ENCODE measurements around the gene OTOF.

The OTOF gene

DNA sequence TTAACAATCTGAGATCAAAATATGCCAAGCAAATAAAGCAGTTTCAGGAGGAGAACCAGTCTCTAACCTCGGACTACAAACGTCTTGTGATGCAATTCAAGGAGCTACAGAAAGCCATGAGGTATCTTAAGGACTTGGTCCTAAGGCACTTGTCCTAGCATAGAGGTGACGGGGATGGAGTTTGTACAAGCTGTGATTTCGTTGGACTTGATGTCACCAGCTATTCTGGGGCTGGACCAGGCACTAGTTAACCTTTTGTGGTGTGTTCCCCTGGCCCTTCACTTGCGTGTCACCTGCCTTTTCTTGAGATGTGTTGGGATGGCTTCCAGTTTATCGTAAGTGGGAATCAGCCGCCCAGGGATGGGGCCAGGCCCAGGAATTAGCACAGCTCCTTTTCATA is 33.7 kb downstream of the OTOF start:
- no peak for DNase-seq

DNA sequence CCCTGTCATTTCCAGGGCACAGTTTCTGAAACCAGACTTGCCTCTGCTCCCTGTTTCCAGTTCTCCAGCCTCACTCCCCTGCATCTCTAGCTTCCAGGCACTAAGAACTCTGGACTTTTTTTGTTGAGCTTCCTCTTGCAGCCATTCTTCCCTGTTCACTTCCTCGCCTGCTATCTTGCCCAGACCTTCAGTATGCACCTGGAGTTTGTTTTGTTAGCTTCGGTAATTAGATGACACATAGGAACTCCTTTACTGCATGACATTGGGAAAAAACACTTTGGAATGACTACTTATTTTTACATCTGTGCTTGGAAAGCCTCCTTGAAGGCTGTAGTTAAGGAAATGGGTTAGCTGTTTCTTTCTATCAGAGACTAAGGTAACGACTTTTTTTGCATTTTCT is 35.2 kb downstream of the OTOF start:
- DNase-seq, result no peak

DNA sequence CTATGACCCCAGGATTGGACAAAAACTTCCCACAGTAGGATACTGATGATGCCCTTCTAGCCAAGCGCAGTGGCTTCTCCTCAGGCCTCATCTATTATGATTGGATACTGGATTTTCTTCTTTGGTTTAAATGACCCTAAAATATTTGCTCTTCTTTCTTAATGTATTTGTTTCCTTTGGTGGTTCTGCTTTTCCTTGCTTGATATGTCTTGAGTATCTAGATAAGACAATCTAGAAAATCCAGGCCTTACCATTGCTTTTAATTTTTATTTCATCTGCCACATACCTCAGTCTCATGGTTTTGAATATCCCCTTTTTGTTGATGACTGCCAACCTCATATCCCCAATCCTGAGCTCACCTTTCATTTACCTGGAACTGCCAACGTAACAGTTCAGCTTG is 35.6 kb downstream of the OTOF start:
- DNase-seq, result no peak

DNA sequence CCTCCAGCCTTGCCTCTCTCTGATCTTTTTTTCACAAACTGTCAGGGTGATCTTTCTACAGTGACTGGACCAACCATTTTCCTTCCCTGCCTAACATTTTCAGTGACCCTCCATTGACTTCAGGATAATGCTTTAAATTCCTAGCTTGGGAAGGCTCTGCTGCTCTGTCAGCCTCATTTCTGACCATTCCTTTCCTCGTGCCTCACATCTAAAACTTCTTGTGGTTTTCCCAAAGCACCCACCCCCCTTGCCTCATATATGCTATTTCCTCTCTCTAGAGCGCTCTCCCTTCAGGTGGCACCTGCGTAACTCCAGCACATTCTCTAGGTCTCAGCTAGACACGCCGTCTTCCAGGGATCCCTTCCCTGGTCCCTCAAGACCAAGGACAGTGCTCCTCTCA is 39.0 kb downstream of the OTOF start:
- no peak for DNase-seq

DNA sequence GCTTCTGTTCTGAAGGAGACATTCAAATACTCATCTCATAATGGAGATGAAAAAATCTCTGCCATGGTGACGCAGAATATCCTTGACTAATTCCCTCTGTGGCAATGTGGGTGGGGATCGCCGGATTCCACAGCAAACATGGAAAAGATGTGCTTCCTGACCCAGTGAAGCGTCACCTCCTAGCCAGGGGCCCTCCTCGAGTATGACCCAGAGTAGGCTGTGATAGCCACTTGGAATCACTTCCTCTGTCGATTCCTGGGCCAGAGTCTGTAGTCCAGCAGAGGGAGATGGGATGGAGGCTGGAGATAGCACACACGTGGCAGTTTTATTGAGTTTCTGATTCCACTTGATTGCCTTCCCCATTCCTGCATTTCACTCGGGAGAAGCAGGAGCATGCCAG is 39.4 kb downstream of the OTOF start:
- DNase-seq, result no peak

DNA sequence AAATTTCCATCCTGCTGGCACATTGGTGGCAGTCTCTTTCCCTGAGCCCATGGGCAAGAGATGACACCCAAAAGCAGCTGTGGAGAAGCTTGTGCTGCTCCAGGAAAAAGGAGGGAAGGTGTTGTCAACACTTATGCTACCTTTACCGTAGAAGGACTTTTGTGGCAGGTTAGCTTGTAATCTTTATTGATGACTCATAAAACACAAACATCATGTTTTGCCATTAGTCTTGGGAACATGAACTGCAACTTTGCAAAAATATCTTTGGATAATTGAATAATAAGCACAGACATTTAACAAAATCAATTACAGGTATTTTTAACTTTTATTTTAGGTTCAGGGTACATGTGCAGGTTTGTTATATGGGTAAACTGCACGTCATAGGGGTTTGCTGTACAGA is 42.8 kb downstream of the OTOF start:
- DNase-seq, result no peak

DNA sequence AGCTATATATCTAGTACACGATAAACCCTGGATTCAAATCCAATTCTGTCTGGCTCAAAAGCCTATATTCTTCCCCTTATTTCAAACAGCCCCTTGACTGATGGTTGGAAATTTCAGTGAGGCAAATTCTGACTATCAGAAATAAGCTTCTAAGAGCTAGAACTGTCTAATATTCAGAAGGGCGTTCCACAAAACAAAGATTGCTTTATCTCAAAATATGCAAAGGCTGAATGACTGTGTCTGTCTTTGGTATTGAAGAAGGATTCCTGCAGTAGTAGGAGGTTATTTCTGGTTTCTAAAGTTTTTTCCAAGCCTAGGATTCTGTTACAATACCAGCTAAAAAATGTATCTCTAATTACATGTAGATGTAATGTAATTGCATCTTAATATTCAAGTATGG is 45.1 kb downstream of the OTOF start:
- no peak for DNase-seq

DNA sequence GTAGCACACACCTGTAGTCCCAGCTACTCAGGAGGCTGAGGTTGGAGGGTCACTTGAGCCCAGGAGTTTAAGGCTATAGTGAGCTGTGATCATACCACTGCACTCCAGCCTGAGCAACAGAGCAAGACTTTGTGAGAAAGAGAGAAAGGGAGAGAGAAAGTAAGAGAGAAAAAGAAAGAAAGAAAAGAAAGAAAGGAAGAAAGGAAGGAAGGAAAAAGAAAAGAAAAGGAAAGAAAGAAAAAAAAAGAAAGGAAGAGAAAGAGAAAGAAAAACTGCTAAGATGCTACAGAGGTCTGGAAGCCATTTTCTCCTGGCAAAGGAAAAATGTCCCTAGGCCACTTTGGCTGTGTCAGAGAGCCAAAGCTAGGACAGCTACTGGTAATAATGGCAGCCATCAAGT is 45.6 kb downstream of the OTOF start:
- DNase-seq, result no peak

DNA sequence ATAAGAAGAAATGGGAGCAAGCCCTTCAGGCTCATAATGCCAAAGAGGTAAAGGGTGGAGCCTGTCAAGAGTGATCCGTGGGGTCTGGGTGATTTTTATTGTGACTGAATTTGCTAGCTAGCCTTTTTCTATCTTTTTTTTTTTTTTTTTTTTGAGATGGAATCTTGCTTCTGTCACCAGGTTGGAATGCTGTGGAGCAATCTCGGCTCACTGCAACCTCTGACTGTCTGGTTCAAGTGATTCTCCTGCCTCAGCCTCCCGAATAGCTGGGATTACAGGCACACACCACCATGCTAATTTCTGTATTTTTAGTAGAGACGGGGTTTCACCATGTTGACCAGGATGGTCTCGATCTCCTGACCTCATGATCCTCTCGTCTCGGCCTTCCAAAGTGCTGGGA is 47.1 kb downstream of the OTOF start:
- no peak for DNase-seq

DNA sequence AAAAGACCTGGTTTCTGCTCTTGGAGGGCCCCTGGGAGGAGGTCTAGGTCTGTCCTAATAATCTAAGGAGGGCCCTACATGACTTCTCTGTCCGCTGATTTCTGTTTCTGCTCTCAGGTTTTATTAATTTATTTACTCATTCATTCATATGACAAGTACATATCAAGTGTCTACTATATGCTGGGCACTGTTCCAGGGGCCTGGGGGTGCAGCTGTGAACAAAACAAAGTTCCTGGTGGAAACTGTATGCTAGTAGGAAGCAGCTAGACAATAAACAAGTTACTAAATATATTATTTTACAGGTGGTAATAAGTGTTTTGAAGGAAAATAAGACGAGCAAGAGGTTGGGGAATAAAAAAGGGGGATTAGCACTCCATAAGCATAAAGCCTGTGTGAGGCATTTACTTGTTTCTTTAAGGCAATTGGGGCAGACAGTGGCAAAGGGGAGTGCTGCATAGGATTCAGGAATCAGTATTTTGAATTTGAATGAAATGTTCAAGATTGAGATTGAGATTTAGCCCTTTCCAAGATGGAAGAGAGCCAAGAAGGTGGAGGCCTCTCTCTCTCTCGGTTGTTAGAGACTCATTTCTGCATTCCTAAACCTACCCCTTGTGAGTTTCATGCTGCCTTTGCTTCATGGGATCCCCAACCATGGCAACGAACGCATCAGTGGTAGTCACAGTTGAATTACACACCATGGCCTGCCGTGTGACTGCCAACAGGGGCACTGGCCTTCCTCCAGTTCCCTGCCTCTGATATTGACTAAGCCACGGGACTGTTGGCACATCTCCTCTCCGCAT is 47.9 kb downstream of the OTOF start:
- DNase-seq, result no peak

DNA sequence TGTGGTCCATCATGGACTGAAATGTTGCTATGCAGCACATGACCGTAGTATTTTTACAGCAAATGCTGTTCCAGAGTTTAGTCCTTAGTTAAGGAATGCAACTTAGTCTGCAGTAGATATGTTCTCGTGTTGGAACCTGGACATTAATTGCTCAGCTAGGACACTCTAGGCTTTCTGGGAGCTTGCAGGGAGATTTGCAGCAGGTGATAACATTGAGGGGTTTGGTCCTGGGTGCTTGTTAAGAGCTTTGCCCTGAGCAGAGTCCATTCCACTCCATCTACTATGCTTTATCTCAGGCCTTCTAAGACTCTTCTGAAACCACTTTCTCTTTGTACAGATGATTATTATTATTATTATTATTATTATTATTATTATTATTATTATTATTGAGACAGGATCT is 49.1 kb downstream of the OTOF start:
- no peak for DNase-seq

DNA sequence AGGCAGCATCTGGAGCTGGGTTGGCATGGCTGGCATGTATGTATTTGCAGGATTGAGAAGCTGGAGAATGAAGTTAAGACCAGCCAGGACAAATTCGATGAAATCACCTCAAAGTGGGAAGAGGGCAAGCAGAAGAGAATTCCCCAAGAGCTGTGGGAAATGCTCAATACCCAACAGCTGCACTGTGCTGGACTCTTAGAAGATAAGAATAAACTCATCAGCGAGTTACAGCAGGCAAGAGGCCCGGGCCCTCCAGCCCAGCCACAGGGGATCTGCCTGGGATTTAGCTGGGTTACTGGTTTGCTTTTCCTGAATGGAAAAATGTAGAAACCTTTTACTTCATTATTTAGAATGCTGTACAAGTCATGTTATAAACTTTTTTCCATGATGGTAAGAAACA is 53.7 kb downstream of the OTOF start:
- no peak for DNase-seq

DNA sequence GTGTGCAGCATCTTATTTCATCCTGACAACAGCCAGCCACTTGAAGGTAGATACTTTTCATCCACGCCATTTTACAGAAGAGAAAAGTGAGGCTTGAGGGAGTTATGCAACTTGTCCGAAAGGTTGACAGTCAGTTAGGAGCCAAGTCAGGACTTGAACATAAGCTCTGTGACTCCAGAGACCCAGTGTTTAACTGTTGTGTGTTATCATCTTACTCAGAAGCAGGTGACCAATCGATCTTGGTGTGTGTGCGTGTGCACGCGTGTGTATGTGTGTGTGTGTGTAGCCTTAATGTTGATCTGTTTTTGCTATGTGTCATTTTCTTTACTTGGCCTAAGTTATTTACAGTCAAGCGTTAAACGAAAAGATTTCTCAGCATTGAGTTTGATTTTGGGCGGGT is 54.2 kb downstream of the OTOF start:
- DNase-seq, result no peak

DNA sequence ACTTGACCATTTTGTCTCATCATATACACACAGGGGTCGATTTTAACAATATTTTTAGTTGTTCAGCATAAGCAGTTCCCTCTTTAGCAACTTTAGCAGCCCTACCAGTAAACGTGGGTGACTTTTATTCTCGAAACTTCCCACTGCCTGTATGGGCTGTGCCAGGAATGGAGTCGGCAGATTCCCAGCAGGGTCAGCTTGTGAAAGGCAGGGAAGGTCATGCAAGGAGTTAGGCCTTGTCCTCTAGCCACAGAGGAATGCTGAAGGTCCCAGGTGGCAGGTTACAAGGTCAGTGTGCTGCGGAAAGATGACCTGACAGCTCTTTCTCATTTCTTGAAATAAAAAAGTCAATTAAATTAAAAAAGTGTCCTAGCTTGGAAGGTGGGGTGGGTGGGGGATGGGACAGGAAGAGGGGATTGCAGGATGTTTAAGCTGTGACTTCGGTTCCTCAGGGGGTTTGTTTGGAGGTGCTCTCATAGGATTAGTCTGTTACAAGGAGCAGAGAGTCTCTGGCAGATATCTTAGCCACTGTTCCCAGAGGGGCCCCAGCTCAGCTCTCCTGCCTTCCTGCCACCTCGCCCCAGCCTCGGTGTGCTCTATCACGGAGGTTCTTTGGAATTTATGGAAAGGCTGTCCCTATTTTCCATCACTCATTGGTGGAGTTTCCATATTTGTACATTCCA is 54.8 kb downstream of the OTOF start:
- DNase-seq, result no peak

DNA sequence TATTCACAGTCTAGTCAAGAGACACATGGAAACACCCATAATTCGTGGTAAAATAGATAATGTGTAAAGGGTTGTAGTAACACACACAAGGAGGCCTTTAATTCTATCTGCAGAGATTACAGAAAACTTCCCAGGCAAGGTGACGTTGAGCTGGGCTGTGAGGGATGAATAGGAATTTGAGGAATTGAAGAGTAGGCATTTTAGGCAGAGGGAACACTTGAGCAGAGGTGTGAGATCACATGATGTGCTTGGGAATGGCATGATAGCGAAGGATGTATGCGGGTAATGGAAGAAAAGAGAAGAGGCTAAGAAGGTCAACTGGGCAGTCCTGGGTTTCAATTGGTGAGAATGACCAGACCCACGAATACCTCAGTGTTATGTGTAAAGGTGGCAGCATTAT is 56.0 kb downstream of the OTOF start:
- DNase-seq, result no peak

DNA sequence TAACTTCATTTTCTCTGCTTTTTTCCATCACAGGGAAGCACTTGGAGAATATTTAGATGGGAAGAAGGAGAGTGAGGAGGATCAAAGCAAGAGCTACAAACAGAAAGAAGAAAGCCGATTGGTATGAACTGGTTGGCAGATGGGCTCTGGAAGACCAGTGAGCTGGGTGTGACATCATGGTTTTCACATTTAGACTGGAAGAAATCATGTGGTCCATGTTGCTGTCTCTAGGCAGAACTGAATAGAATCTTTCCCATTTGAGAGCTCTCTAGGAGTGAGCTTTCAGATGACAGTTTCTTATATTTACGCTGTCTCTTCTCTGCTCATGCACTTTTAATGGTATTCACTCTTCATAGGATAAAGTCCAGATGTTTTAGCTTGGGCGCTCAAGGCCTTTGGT is 63.6 kb downstream of the OTOF start:
- no peak for DNase-seq

DNA sequence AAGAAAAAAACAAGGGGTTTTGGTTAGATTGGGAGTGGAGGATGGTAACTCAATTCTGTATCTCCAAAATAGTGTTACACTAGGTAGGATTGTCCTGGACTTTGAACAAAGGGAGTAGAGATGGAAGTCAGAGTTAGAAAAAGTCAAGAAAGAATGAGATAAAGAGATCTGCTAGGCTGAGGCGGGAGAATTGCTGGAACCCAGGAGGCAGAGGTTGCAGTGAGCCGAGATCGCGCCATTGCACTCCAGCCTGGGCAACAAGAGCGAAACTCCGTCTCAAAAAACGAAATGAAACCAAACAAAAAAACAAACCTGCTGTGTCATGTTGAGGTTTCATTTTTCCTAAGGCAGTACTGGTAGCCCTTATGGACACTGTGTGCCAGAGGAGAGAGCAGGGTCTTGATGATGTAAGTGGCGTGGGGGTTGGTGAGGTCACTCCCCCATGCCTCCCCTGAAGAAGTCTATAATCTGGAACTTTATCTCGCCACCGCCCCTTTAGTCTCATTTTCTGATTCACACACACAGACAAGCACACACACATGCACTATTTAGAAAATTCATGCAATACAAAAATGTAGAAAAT is 65.7 kb downstream of the OTOF start:
- DNase-seq, result no peak

DNA sequence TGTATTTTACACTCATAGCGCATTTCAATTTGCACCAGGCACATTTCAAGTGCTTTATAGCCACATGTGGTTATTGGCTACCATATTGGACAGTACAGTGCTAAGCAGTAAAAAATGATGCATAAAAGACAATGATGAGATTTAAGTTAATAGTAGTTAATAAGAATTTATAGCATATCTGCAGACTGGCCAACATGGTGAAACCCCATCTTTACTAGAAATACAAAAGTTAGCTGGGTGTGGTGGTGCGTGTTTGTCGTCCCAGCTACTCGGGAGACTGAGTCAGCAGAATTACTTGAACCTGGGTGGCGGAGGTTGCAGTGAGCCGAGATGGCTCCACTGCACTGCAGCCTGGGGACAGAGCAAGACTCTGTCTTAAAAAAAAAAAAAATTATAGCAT is 66.5 kb downstream of the OTOF start:
- no peak for DNase-seq

DNA sequence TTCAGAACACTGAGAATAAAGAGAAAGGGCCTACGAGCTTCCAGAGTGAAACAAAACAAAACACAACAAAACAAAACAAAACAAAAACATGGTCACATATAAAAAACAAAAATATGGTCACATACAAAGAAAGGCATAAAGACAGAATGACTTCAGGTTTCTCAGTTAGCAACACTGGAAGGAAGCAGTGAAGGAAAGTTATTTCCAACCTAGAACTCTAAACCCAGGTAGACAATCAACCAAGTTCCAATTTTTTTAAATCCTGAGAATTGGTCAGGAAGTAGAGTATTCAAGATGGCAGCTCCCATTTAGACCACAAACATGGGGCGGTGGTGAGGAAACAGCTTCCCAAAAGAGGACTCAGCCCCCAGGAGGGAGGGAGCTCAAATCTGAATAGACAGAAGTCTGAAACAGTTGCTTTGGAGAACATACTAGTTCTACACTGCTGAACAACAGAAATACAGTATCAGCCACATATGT is 67.1 kb downstream of the OTOF start:
- no peak for DNase-seq

DNA sequence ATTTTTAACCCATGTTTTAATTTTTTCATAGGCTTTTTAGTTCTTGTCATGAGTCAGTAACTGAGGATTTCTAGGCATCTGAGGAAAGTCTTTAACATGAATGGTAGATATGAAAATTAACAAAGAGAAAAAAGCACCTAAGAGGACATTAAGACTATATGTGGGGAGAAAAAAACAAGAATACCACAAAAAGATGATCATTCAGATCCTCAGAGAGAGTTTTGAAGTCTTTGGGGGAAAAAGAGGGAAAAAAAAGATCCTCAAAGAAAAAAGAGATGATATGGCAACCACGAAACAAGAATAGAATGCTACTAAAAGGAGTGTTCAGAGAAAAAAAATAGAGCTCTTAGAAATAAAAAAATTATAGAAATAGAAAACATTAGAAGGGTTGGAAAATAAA is 68.1 kb downstream of the OTOF start:
- no peak for DNase-seq

DNA sequence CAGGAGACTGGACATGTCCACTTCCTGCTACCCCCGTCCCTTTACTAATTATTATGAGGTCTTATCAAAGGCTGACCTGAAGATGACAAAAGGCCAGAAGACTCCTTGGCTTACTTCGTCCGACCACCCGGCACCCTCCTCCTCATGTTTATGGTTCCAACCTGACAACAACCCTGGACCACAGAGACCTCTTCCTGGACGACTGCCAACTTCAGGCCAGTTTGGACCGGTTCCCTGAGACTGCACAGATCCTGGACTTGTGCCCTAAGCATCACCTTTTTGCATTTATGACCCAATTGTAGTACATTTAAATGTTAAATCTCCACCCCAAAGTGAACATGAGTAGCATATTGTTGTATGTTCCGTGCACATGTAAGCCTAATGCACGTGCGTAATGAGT is 70.4 kb downstream of the OTOF start:
- no peak for DNase-seq

Data from NCI-H1048 (cell line).